ENCODE measurements around the gene NOTUM. TPM values are rescaled to one million over a fixed set of nuclear protein-coding genes. Genes with fewer than 3 reads are reported as not detected.

The NOTUM gene
- total and polyA plus RNA-seq, 9 of the 15 experiments (the other 6 are each of a cell fraction or from before 2014, with no cell fraction given): 0.03 to 14.0 (median 4.1) TPM

GRCh38 chr17:81940538-81941483 is 20.2 kb downstream of the NOTUM start:
- CTCF ChIA-PET (ENCODE audit: low intra/inter-chr PET ratio): no interaction called here
- no TSS peak for BruUV-seq (replicated peaks)

More at GRCh38 chr17:81940538-81941483, 20.2 kb downstream of the NOTUM start:
- intact Hi-C loops (cut with micrococcal nuclease): no loop called here
- DNase-seq (ENCODE audit: extremely low read depth in 1 of 4, low spot score in 3 of 4): no peak
- no peak for ATAC-seq
- Histone ChIP-seq H3K9me3 (replicated peaks; ENCODE audit: control insufficient read depth, insufficient read depth, low read depth, low read length) (no peaks in the 10 kb centered on the region), H3K4me1 (replicated peaks in 1 of 2; ENCODE audit: control insufficient read depth in 2 of 2, insufficient read depth in 2 of 2, low read length in 2 of 2) (peaks cover 5 to 60% of the 10 kb centered on the region in 2 experiments; a peak in 4 of 5 replicates), H2AFZ (ENCODE audit: low read depth, low read length) (no peak overlapping the region), H3K36me3 (ENCODE audit: control insufficient read depth, insufficient read depth, low read length) (peaks cover 2% of the 10 kb centered on the region; the same call in 1 of the 3 replicates), H4K20me1 (replicated peaks; ENCODE audit: control insufficient read depth, insufficient read depth, low read length) (no peaks in the 10 kb centered on the region), H3K27ac (ENCODE audit: extremely low read depth, low read depth, low read length) (no peak overlapping the region), H3K9ac (ENCODE audit: insufficient read depth in 1 of 2, low read depth in 2 of 2, low read length in 2 of 2) (peak overlapping the region in 1 of 2 experiments; percentile 55; a peak in 1 of 4 replicates), H3K27me3 (ENCODE audit: control insufficient read depth in 2 of 2, insufficient read depth in 2 of 2, low read length in 2 of 2) (no peaks in the 10 kb centered on the region), H3K4me3 (no peak overlapping the region), H3K9me1 (ENCODE audit: control insufficient read depth, insufficient read depth, low read length) (peaks cover 2% of the 10 kb centered on the region), H3K4me2 (ENCODE audit: insufficient read depth, low read length) (no peak overlapping the region), H3K79me2 (ENCODE audit: control insufficient read depth, insufficient read depth, low read length) (peaks cover 13% of the 10 kb centered on the region)
- no peak for FAIRE-seq
- POLR2A ChIA-PET: interaction anchor here (0.6 to 1.5 kb wide), 7 partner anchors 11 to 437 kb away, joined by 3 to 8 read pairs (median 3); partner anchors contain the start of gene MAFG
- 80% methylated on average over 49 of the region's 56 CpGs for WGBS (ENCODE audit: insufficient coverage, low coverage, missing lambda C conversion rate)
- in situ Hi-C loops (cut with MboI): no loop called here
- TF ChIP-seq MTF1 (CRISPR knock-in tag; IDR thresholded peaks at IDR 0.05; ENCODE audit: borderline replicate concordance): no peak
- 0 out of 2 replicates have a peak, but pooled peaks have one; percentile 24 for TF ChIP-seq RBM14 (IDR thresholded peaks at IDR 0.05; ENCODE audit: borderline replicate concordance, insufficient read depth, low read depth, low read length)
- TF ChIP-seq, protein P1, sequence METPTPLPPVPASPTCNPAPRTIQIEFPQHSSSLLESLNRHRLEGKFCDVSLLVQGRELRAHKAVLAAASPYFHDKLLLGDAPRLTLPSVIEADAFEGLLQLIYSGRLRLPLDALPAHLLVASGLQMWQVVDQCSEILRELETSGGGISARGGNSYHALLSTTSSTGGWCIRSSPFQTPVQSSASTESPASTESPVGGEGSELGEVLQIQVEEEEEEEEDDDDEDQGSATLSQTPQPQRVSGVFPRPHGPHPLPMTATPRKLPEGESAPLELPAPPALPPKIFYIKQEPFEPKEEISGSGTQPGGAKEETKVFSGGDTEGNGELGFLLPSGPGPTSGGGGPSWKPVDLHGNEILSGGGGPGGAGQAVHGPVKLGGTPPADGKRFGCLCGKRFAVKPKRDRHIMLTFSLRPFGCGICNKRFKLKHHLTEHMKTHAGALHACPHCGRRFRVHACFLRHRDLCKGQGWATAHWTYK (CRISPR knock-in tag; IDR thresholded peaks at IDR 0.05): peak; percentile 79; the same call in 1 of the 2 replicates
- 0 out of 2 replicates have a peak, but pooled peaks have one; percentile 3 for TF ChIP-seq POLR2G (IDR thresholded peaks at IDR 0.05; ENCODE audit: low read depth, low read length)
- TF ChIP-seq, protein P2, sequence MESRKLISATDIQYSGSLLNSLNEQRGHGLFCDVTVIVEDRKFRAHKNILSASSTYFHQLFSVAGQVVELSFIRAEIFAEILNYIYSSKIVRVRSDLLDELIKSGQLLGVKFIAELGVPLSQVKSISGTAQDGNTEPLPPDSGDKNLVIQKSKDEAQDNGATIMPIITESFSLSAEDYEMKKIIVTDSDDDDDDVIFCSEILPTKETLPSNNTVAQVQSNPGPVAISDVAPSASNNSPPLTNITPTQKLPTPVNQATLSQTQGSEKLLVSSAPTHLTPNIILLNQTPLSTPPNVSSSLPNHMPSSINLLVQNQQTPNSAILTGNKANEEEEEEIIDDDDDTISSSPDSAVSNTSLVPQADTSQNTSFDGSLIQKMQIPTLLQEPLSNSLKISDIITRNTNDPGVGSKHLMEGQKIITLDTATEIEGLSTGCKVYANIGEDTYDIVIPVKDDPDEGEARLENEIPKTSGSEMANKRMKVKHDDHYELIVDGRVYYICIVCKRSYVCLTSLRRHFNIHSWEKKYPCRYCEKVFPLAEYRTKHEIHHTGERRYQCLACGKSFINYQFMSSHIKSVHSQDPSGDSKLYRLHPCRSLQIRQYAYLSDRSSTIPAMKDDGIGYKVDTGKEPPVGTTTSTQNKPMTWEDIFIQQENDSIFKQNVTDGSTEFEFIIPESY (CRISPR knock-in tag; IDR thresholded peaks at IDR 0.05): peak; percentile 34
- TF ChIP-seq FIP1L1 (IDR thresholded peaks at IDR 0.05; ENCODE audit: low read depth, low read length, poor library complexity, severe bottlenecking): peak; percentile 27
- 0 out of 2 replicates have a peak, but pooled peaks have one; percentile 8 for TF ChIP-seq RBFOX2 (IDR thresholded peaks at IDR 0.05; ENCODE audit: low read depth, low read length)
- no peak for TF ChIP-seq TAF9B (IDR thresholded peaks at IDR 0.05; ENCODE audit: partially characterized antibody)
- TF ChIP-seq SREBF2 (CRISPR knock-in tag; IDR thresholded peaks at IDR 0.05): no peak
- no peak for TF ChIP-seq STAG1 (CRISPR knock-in tag; IDR thresholded peaks at IDR 0.05; ENCODE audit: borderline replicate concordance)
- TF ChIP-seq SNRNP70 (optimal IDR thresholded peaks at IDR 0.05; ENCODE audit: low read depth, low read length): no peak
